CD4-positive, alpha-beta T cell (primary cell): ENCODE results near the gene ZNF578. TPM values are rescaled to one million over a fixed set of nuclear protein-coding genes. Genes with fewer than 3 reads are reported as not detected.
A peak's percentile ranks its signal among the peaks of the same experiment; 100 is the strongest.

Experiments
- ATAC-seq: fragments of 200-7000 bp; cut with Tn5 transposase; one replicate; pipeline ENCODE4 v1.10.0; 2022; ENCODE audit warnings: mild to moderate bottlenecking; ENCODE audit not compliant: poor library complexity
- CTCF ChIA-PET: fragments of 350-600 bp; sonication (Branson Sonifier 250); formaldehyde crosslinking; loops from one replicate; lab custom pipeline; 2021; ENCODE audit warnings: antibody characterized with exemption, inconsistent platforms; lab: Charles Lee
- POLR2A ChIA-PET: fragments of 350-600 bp; sonication (Branson Sonifier 250); formaldehyde crosslinking; loops from one replicate; lab custom pipeline; 2021; ENCODE audit warnings: antibody characterized with exemption, inconsistent platforms; lab: Charles Lee
- DNase-seq, 14 experiments: peaks; one replicate each; pipeline ENCODE4 v3.0.0-alpha.2; 2013 to 2020; ENCODE audit warnings: mixed read lengths in 2 of 14
- H3K27ac ChIP-seq, 2 donors: one replicate each; pipeline versions ENCODE4 v1.5.1 to v1.7.0; 2013; ENCODE audit warnings: low read length in 2 of 2, low read depth in 1 of 2, mild to moderate bottlenecking in 1 of 2
- H3K27me3 ChIP-seq, 2 experiments: 1 replicate in 1 of 2; 2 replicates in 1 of 2; pipeline versions ENCODE4 v1.6.1 to v1.7.0; 2013; ENCODE audit warnings: low read length in 2 of 2, control low read depth in 1 of 2, mild to moderate bottlenecking in 1 of 2, moderate library complexity in 1 of 2; ENCODE audit not compliant: insufficient read depth in 2 of 2, control insufficient read depth in 1 of 2
- H3K36me3 ChIP-seq: one replicate; pipeline ENCODE4 v1.6.1; 2013; ENCODE audit warnings: low read length, control low read depth; ENCODE audit not compliant: insufficient read depth
- H3K4me1 ChIP-seq: one replicate; pipeline ENCODE4 v1.6.1; 2013; ENCODE audit warnings: low read length, control low read depth; ENCODE audit not compliant: insufficient read depth
- H3K4me3 ChIP-seq: one replicate; pipeline ENCODE4 v1.5.1; 2013; ENCODE audit warnings: mild to moderate bottlenecking, low read length, moderate library complexity
- H3K9me3 ChIP-seq, 2 experiments: 1 replicate in 1 of 2; 2 replicates in 1 of 2; pipeline versions ENCODE4 v1.6.1 to v1.7.0; 2013; ENCODE audit warnings: low read length in 2 of 2, mild to moderate bottlenecking in 2 of 2, control low read depth in 1 of 2, moderate library complexity in 1 of 2; ENCODE audit not compliant: control insufficient read depth in 1 of 2, insufficient read depth in 1 of 2
- H3K27ac Mint-ChIP-seq: one replicate; pipeline ENCODE4 v1.8.0; 2020; ENCODE audit warnings: mixed read lengths
- H3K27me3 Mint-ChIP-seq: one replicate; pipeline ENCODE4 v1.8.0; 2021; ENCODE audit warnings: mixed read lengths
- H3K36me3 Mint-ChIP-seq: one replicate; pipeline ENCODE4 v1.8.0; 2021; ENCODE audit warnings: low read depth, mixed read lengths
- H3K4me1 Mint-ChIP-seq: one replicate; pipeline ENCODE4 v1.8.0; 2021; ENCODE audit warnings: low read depth, mixed read lengths
- H3K4me3 Mint-ChIP-seq: one replicate; pipeline ENCODE4 v1.8.0; 2020; ENCODE audit warnings: mild to moderate bottlenecking, mixed read lengths
- H3K9me3 Mint-ChIP-seq: one replicate; pipeline ENCODE4 v1.8.0; 2020; ENCODE audit warnings: mixed read lengths
- CTCF ChIP-seq: fragments of 200-600 bp; IDR thresholded peaks from one replicate; pipeline ENCODE4 v1.8.0; 2022; ENCODE audit warnings: antibody characterized with exemption, mild to moderate bottlenecking
- intact Hi-C, 2 experiments: fragments of 100-400 bp; cut with DNase I in 1 of 2; cut with micrococcal nuclease in 1 of 2; formaldehyde crosslinking; loops; one replicate each; pipeline versions ENCODE4 v1.15.1 to v1.9.0; 2023 to 2025; cut with DNase I, micrococcal nuclease
- polyA plus RNA-seq, 2 donors: library from polyadenylated mRNA; unstranded; fragments of 120-200 nt; gene quantifications; one replicate each; pipeline ENCODE4 v1.2.1, GENCODE V29; 2013
- total RNA-seq, 174 experiments: library from RNA in 2 of 174; stranded (reverse) in 2 of 174; gene quantifications; one replicate each; pipeline ENCODE4 v1.2.3 and lab custom pipeline; 2021 to 2026

Gene ZNF578
- 1 to 10 TPM; 1.6 TPM for total RNA-seq
- 1.5 TPM for polyA plus RNA-seq (2013, experiment 1 of 2)
- polyA plus RNA-seq (2013, experiment 2 of 2) = 0.94 TPM
- total RNA-seq (lab: John Stamatoyannopoulos, UW) = 0 to 3.2 (median 0.74) reads per million in 172 experiments

- Histone ChIP-seq H3K4me3 (peak within 1 kb of the TSS; percentile 74), H3K9me3 (peaks cover 60 to 94% of the 10 kb centered on the region in 2 experiments), H3K4me1 (peaks cover 10% of the 10 kb centered on the region), H3K36me3 (peaks cover 14% of the 10 kb centered on the region), H3K27ac (no peak within 1 kb of the TSS), H3K27me3 (no peaks in the 10 kb centered on the region)
- CTCF ChIA-PET = no interaction called here
- peak within 1 kb of the TSS; percentile 56 for H3K27ac Mint-ChIP-seq
- no peak for TF ChIP-seq CTCF
- H3K9me3 Mint-ChIP-seq = peaks cover 32% of the 10 kb centered on the region
- POLR2A ChIA-PET = interaction anchor here (0.8 to 1.2 kb wide), 2 partner anchors 84 to 117 kb away, joined by 3 to 4 read pairs; partner anchors contain the start of genes ZNF610 and ZNF880
- peak; percentile 25 to 81 (median 59) for DNase-seq
- peaks cover under 1% of the 10 kb centered on the region for H3K27me3 Mint-ChIP-seq
- ATAC-seq = peak; percentile 94
- H3K4me3 Mint-ChIP-seq = peak within 1 kb of the TSS; percentile 92
- peaks cover 83% of the 10 kb centered on the region for H3K36me3 Mint-ChIP-seq
- intact Hi-C loops = no loop called here
- peaks cover 16% of the 10 kb centered on the region for H3K4me1 Mint-ChIP-seq
Observed at GRCh38 chr19:52453324-52454094, at the start of gene ZNF578. Gene ZNF578 (plus strand): TSS chr19:52453553. CDS start chr19:52501846, 48,293 bp downstream.

- peaks cover 54% of the 10 kb centered on the region for H3K36me3 ChIP-seq
- H3K9me3 Mint-ChIP-seq = peaks cover 20% of the 10 kb centered on the region
- peaks cover 59 to 85% of the 10 kb centered on the region in 2 experiments for H3K9me3 ChIP-seq
- no peaks in the 10 kb centered on the region for H3K27me3 Mint-ChIP-seq
- ATAC-seq (no peak), DNase-seq (no peak)
- H3K4me3 Mint-ChIP-seq = no peak overlapping the region
- H3K27ac ChIP-seq = no peak overlapping the region
- no peak for TF ChIP-seq CTCF
- no peaks in the 10 kb centered on the region for H3K4me1 ChIP-seq
- ChIA-PET POLR2A (no interaction called here), CTCF (no interaction called here)
- intact Hi-C loops = no loop called here
- no peak overlapping the region for H3K27ac Mint-ChIP-seq
- no peaks in the 10 kb centered on the region for H3K27me3 ChIP-seq
- no peaks in the 10 kb centered on the region for H3K4me1 Mint-ChIP-seq
- peaks cover 100% of the 10 kb centered on the region for H3K36me3 Mint-ChIP-seq
- H3K4me3 ChIP-seq = no peak overlapping the region
Observed at GRCh38 chr19:52410276-52410675, 43.1 kb upstream of the ZNF578 start.

- Mint-ChIP-seq H3K36me3 (peaks cover 81% of the 10 kb centered on the region), H3K9me3 (peaks cover 16% of the 10 kb centered on the region), H3K27ac (no peak overlapping the region), H3K27me3 (no peaks in the 10 kb centered on the region), H3K4me3 (no peak overlapping the region), H3K4me1 (no peaks in the 10 kb centered on the region)
- no peak for TF ChIP-seq CTCF
- intact Hi-C loops = no loop called here
- ChIA-PET CTCF (no interaction called here), POLR2A (no interaction called here)
- H3K27me3 ChIP-seq = no peaks in the 10 kb centered on the region
- no peak overlapping the region for H3K4me3 ChIP-seq
- H3K4me1 ChIP-seq = no peaks in the 10 kb centered on the region
- peaks cover 48 to 99% of the 10 kb centered on the region in 2 experiments for H3K9me3 ChIP-seq
- H3K36me3 ChIP-seq = peaks cover 10% of the 10 kb centered on the region
- no peak for ATAC-seq
- no peak for DNase-seq
- H3K27ac ChIP-seq = no peak overlapping the region
Observed at GRCh38 chr19:52415711-52416110, 37.6 kb upstream of the ZNF578 start.
